H1 (cell line): Measurements from ENCODE around the gene ACTR6. TPM values are rescaled to one million over a fixed set of nuclear protein-coding genes. Genes with fewer than 3 reads are reported as not detected.

Source experiments
- CTCF ChIA-PET: fragments of 300-600 bp; sonication (Branson Sonifier 250); formaldehyde crosslinking; loops from one replicate; lab custom pipeline; 2021; ENCODE audit not compliant: partially characterized antibody; lab: Charles Lee
- POLR2A ChIA-PET: fragments of 300-600 bp; sonication (Branson Sonifier 250); formaldehyde crosslinking; loops from one replicate; lab custom pipeline; 2021; ENCODE audit warnings: inconsistent platforms; ENCODE audit not compliant: partially characterized antibody; lab: Charles Lee
- DNase-seq, 2 experiments: peaks; one replicate each; pipeline versions ENCODE4 v3.0.0 to v3.0.0-alpha.2; 2010 to 2022; ENCODE audit warnings: low spot score in 2 of 2, low read depth in 1 of 2, mixed read lengths in 1 of 2
- FAIRE-seq: peaks from 2 replicates; lab custom pipeline; 2011; peaks lifted over from hg19 to GRCh38; lab: Jason Lieb, UNC
- H2AFZ ChIP-seq: 2 replicates; pipeline ENCODE4 v1.8.1; 2012; ENCODE audit warnings: low read length, inconsistent platforms
- H2AK5ac ChIP-seq: 2 replicates; pipeline ENCODE4 v1.6.1; 2013; ENCODE audit warnings: low read depth, low read length
- H2BK120ac ChIP-seq: replicated peaks from 2 replicates; pipeline ENCODE3; 2013; ENCODE audit warnings: low read depth, low read length, inconsistent platforms
- H2BK12ac ChIP-seq: 2 replicates; pipeline ENCODE4 v1.6.1; 2013; ENCODE audit warnings: low read depth, low read length
- H2BK15ac ChIP-seq: 2 replicates; pipeline ENCODE4 v1.6.1; 2013; ENCODE audit warnings: low read length
- H2BK20ac ChIP-seq: 2 replicates; pipeline ENCODE4 v1.6.1; 2013; ENCODE audit warnings: low read length
- H2BK5ac ChIP-seq: 2 replicates; pipeline ENCODE4 v1.6.1; 2013; ENCODE audit warnings: low read depth, low read length
- H3K14ac ChIP-seq: 2 replicates; pipeline ENCODE4 v1.6.1; 2013; ENCODE audit warnings: inconsistent platforms; ENCODE audit not compliant: insufficient read length
- H3K18ac ChIP-seq: 2 replicates; pipeline ENCODE4 v1.6.1; 2013; ENCODE audit warnings: low read length; ENCODE audit errors: extremely low read depth
- H3K23ac ChIP-seq: 2 replicates; pipeline ENCODE4 v1.6.1; 2013; ENCODE audit warnings: inconsistent platforms; ENCODE audit not compliant: insufficient read length
- H3K23me2 ChIP-seq: 2 replicates; pipeline ENCODE4 v1.6.1; 2013; ENCODE audit warnings: low read depth, low read length
- H3K27ac ChIP-seq: 2 replicates; pipeline ENCODE4 v1.6.1; 2011; ENCODE audit warnings: low read depth, low read length, inconsistent platforms
- H3K27me3 ChIP-seq, 4 experiments: replicated peaks in 1 of 4; 1 replicate in 1 of 4; 2 replicates in 3 of 4; pipeline versions ENCODE4 v1.6.1 to v1.8.1; 2011 to 2013; ENCODE audit warnings: low read length in 3 of 4, mild to moderate bottlenecking in 3 of 4, inconsistent platforms in 2 of 4, mixed read lengths in 2 of 4, moderate library complexity in 1 of 4; ENCODE audit not compliant: control insufficient read depth in 3 of 4, insufficient read depth in 3 of 4; ENCODE audit errors: extremely low read depth in 1 of 4
- H3K36me3 ChIP-seq, 4 experiments: 2 replicates each; pipeline versions ENCODE4 v1.6.1 to v1.8.1; 2011 to 2013; ENCODE audit warnings: mild to moderate bottlenecking in 4 of 4, low read length in 3 of 4, moderate library complexity in 2 of 4, control low read depth in 1 of 4, inconsistent platforms in 1 of 4; ENCODE audit not compliant: insufficient read depth in 4 of 4, control insufficient read depth in 2 of 4
- H3K4ac ChIP-seq: replicated peaks from 2 replicates; pipeline ENCODE3; 2013; ENCODE audit warnings: low read length, low read depth, mixed read lengths, inconsistent platforms; ENCODE audit not compliant: insufficient read length
- H3K4me1 ChIP-seq, 4 experiments: replicated peaks in 1 of 4; 1 replicate in 1 of 4; 2 replicates in 3 of 4; pipeline versions ENCODE4 v1.6.1 to v1.8.1; 2011 to 2013; ENCODE audit warnings: low read length in 3 of 4, inconsistent platforms in 2 of 4, mixed read lengths in 1 of 4; ENCODE audit not compliant: insufficient read depth in 4 of 4, control insufficient read depth in 3 of 4
- H3K4me2 ChIP-seq, 2 experiments: 2 replicates each; pipeline versions ENCODE4 v1.6.1 to v1.8.1; 2011 to 2013; ENCODE audit warnings: low read depth in 2 of 2, low read length in 2 of 2, control low read depth in 1 of 2, inconsistent platforms in 1 of 2, mild to moderate bottlenecking in 1 of 2; ENCODE audit not compliant: insufficient read depth in 1 of 2
- H3K4me3 ChIP-seq, 4 experiments: fragments of 200-600, 300-600 bp in 1 of 4; sonication (generic), shearing (Covaris generic), sonication (Bioruptor Twin) in 1 of 4; 2 replicates each; pipeline versions ENCODE4 v1.5.1 to v1.8.1; 2011 to 2016; ENCODE audit warnings: low read length in 4 of 4, low read depth in 3 of 4, control low read depth in 2 of 4, inconsistent platforms in 2 of 4, mild to moderate bottlenecking in 2 of 4, mixed read lengths in 1 of 4, moderate library complexity in 1 of 4; ENCODE audit not compliant: insufficient read depth in 2 of 4; ENCODE audit errors: extremely low read depth in 1 of 4
- H3K56ac ChIP-seq: replicated peaks from 2 replicates; pipeline ENCODE3; 2013; ENCODE audit warnings: low read depth, mild to moderate bottlenecking, mixed read lengths, low read length, inconsistent platforms; ENCODE audit not compliant: insufficient read length
- H3K79me1 ChIP-seq: 2 replicates; pipeline ENCODE4 v1.6.1; 2013; ENCODE audit warnings: low read depth, low read length, control low read depth
- H3K79me2 ChIP-seq, 2 experiments: 2 replicates each; pipeline versions ENCODE4 v1.6.1 to v1.8.1; 2012 to 2013; ENCODE audit warnings: low read length in 2 of 2, mild to moderate bottlenecking in 2 of 2, inconsistent platforms in 1 of 2; ENCODE audit not compliant: insufficient read depth in 2 of 2, control insufficient read depth in 1 of 2
- H3K9ac ChIP-seq, 4 experiments: replicated peaks in 1 of 4; 1 replicate in 1 of 4; 2 replicates in 3 of 4; pipeline versions ENCODE4 v1.6.1 to v1.8.1; 2011 to 2013; ENCODE audit warnings: low read depth in 3 of 4, low read length in 3 of 4, control low read depth in 2 of 4, mild to moderate bottlenecking in 2 of 4, moderate library complexity in 2 of 4, inconsistent platforms in 1 of 4; ENCODE audit errors: extremely low read depth in 1 of 4
- H3K9me3 ChIP-seq, 2 experiments: 2 replicates each; pipeline versions ENCODE4 v1.6.1 to v1.8.1; 2012 to 2013; ENCODE audit warnings: mild to moderate bottlenecking in 2 of 2, moderate library complexity in 2 of 2, control low read depth in 1 of 2, inconsistent platforms in 1 of 2, low read depth in 1 of 2, low read length in 1 of 2, mixed read lengths in 1 of 2; ENCODE audit not compliant: insufficient read depth in 2 of 2
- H4K20me1 ChIP-seq, 2 experiments: replicated peaks in 1 of 2; 2 replicates each; pipeline versions ENCODE3 to v1.8.1; 2011 to 2013; ENCODE audit warnings: inconsistent platforms in 2 of 2, low read length in 2 of 2, mild to moderate bottlenecking in 1 of 2; ENCODE audit not compliant: insufficient read depth in 2 of 2, control insufficient read depth in 1 of 2
- H4K5ac ChIP-seq: 2 replicates; pipeline ENCODE4 v1.6.1; 2013; ENCODE audit warnings: low read length, low read depth, mixed read lengths, inconsistent platforms; ENCODE audit not compliant: insufficient read length
- H4K8ac ChIP-seq: 2 replicates; pipeline ENCODE4 v1.8.0; 2013; ENCODE audit warnings: mild to moderate bottlenecking, moderate library complexity, low read length, inconsistent platforms; ENCODE audit not compliant: insufficient read depth; ENCODE audit errors: extremely low read depth
- H4K91ac ChIP-seq: replicated peaks from 2 replicates; pipeline ENCODE3; 2013; ENCODE audit warnings: low read length, mixed read lengths, inconsistent platforms; ENCODE audit not compliant: insufficient read length
- BACH1 ChIP-seq: IDR thresholded peaks from 2 replicates; pipeline ENCODE4 v1.6.1; 2012; ENCODE audit warnings: low read length, improper control_type of control experiment
- CHD1 ChIP-seq: IDR thresholded peaks from 2 replicates; pipeline ENCODE4 v1.6.1; 2012; ENCODE audit warnings: low read depth, low read length, improper control_type of control experiment
- HDAC6 ChIP-seq: IDR thresholded peaks from one replicate; pipeline ENCODE4 v1.7.1; 2012; ENCODE audit warnings: low read depth, mild to moderate bottlenecking, inconsistent platforms, low read length, moderate library complexity
- JUND ChIP-seq: IDR thresholded peaks from 2 replicates; pipeline ENCODE4 v1.6.1; 2011; ENCODE audit warnings: mild to moderate bottlenecking, improper control_type of control experiment, low read length
- KDM5A ChIP-seq: fragments of 200-600 bp; IDR thresholded peaks from 2 replicates; pipeline ENCODE4 v1.7.1; 2012; ENCODE audit warnings: mild to moderate bottlenecking, low read length, inconsistent platforms, mixed read lengths
- POU5F1 ChIP-seq: IDR thresholded peaks from 2 replicates; pipeline ENCODE4 v1.6.1; 2011; ENCODE audit warnings: low read depth, mild to moderate bottlenecking, low read length, moderate library complexity
- SUZ12 ChIP-seq: fragments of 200-600 bp; sonication (generic); IDR thresholded peaks from 2 replicates; pipeline ENCODE4 v1.6.1; 2012; ENCODE audit warnings: mild to moderate bottlenecking, inconsistent platforms, low read length, moderate library complexity, mixed read lengths
- TCF12 ChIP-seq: IDR thresholded peaks from 2 replicates; pipeline ENCODE4 v1.6.1; 2011; ENCODE audit warnings: low read depth, mild to moderate bottlenecking, low read length
- YY1 ChIP-seq: IDR thresholded peaks from 2 replicates; pipeline ENCODE4 v1.6.1; 2011; ENCODE audit warnings: low read depth, mild to moderate bottlenecking, low read length
- ZNF274 ChIP-seq: IDR thresholded peaks from 2 replicates; pipeline ENCODE4 v1.7.0; 2012; ENCODE audit warnings: low read length, borderline replicate concordance; ENCODE audit errors: extremely low read depth
- WGBS, 2 experiments: shearing (Covaris generic) in 1 of 2; methylation state at CpG; one replicate each; pipeline versions ENCODE4 v1.1.6 to v1.1.7; 2013 to 2015; ENCODE audit warnings: low lambda C conversion rate in 2 of 2, mixed read lengths in 2 of 2, inconsistent platforms in 1 of 2, low coverage in 1 of 2, missing lambda C conversion rate in 1 of 2; ENCODE audit not compliant: insufficient replicate concordance in 2 of 2, insufficient coverage in 1 of 2, insufficient read length in 1 of 2; ENCODE audit errors: extremely low coverage in 1 of 2, missing lambda C conversion rate in 1 of 2; 5-methylcytosine and 5-hydroxymethylcytosine counted together
- polyA plus RNA-seq, 7 experiments: library from polyadenylated mRNA; depleted of rRNA in 3 of 7; stranded (reverse) in 5 of 7; unstranded in 2 of 7; fragments of >200 nt in 5 of 7; fragments of 200-250 nt in 2 of 7; gene quantifications; 1 replicate in 5 of 7; 2 replicates in 1 of 7; 4 replicates in 1 of 7; pipeline versions ENCODE4 v1.2.1 to v1.2.3, GENCODE V29; 2011 to 2013; ENCODE audit warnings: missing spikeins in 2 of 7, mixed read lengths in 2 of 7
- total RNA-seq: library from RNA; stranded (reverse); fragmentation: NEBNext Ultra II Directional; extraction: Animal tissue kit (Norgen Biotek cat#: 25700); gene quantifications from 2 replicates; pipeline ENCODE4 v1.2.1, GENCODE V29; 2021
- TF ChIP-seq, protein P1 (sequence below), 3 experiments: IDR thresholded peaks; 1 replicate in 2 of 3; 2 replicates in 1 of 3; pipeline versions ENCODE4 v1.5.1 to v1.6.1; 2011; ENCODE audit warnings: low read length in 3 of 3, mild to moderate bottlenecking in 3 of 3, inconsistent platforms in 2 of 3, low read depth in 1 of 3, moderate library complexity in 1 of 3; ENCODE audit not compliant: insufficient read depth in 1 of 3; ENCODE audit errors: control extremely low read depth in 1 of 3
- TF ChIP-seq, protein P2 (sequence below): IDR thresholded peaks from 2 replicates; pipeline ENCODE4 v1.6.1; 2011; ENCODE audit warnings: low read depth, mild to moderate bottlenecking, low read length; ENCODE audit not compliant: insufficient read depth

Gene ACTR6
- total and polyA plus RNA-seq, 2 of the 8 experiments (the other 6 are each of a cell fraction or from before 2014, with no cell fraction given) = 10.2 to 36.8 TPM

DNA sequence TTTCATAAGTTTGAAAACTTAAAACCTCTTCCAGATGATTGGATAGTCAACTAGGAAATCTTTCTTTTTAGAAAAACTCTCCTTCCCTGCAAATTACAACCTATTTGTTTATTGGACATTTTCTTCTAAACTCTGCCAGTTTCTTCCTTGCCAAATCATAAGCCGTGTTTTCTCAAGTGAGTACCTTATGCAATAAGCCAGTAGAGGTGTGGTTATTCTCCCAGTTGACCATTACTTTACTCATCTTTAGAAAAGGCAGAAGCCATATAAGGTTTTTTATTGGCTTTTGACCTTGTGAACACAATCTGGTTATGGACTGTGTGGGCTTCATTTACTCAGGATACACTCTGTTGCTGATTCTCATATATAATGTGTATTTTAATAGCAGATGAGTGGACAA is 14.6 kb downstream of the ACTR6 start:
- Histone ChIP-seq H3K4ac (no peak overlapping the region), H3K18ac (no peak overlapping the region), H4K5ac (no peak overlapping the region), H2BK20ac (no peak overlapping the region), H3K27ac (no peak overlapping the region), H2AK5ac (no peak overlapping the region), H2BK15ac (no peak overlapping the region), H3K4me3 (no peak overlapping the region), H4K91ac (no peak overlapping the region), H3K23me2 (no peaks in the 10 kb centered on the region), H2BK120ac (no peak overlapping the region), H4K8ac (no peak overlapping the region), H3K56ac (no peak overlapping the region), H4K20me1 (peaks cover 0 to 2% of the 10 kb centered on the region in 2 experiments), H3K27me3 (no peaks in the 10 kb centered on the region), H3K9ac (no peak overlapping the region), H2BK12ac (no peak overlapping the region), H3K79me1 (no peaks in the 10 kb centered on the region), H2BK5ac (no peak overlapping the region), H3K23ac (no peak overlapping the region), H3K9me3 (no peaks in the 10 kb centered on the region), H3K4me1 (no peaks in the 10 kb centered on the region), H2AFZ (no peak overlapping the region), H3K79me2 (no peaks in the 10 kb centered on the region), H3K36me3 (peaks cover 0 to 70% (median 20%) of the 10 kb centered on the region in 4 experiments; a peak in 5 of 8 replicates), H3K4me2 (no peak overlapping the region), H3K14ac (no peak overlapping the region)
- no peak for FAIRE-seq
- CTCF ChIA-PET = interaction anchor here (0.8 to 1.3 kb wide), 2 partner anchors 15 to 136 kb away, joined by 3 read pairs; no protein-coding TSS in a partner anchor
- 82% methylated on average over 1 of the region's 1 CpG; no CpG with 5 or more reads in 1 of the 2 experiments for WGBS, 2 experiments
- no peak for DNase-seq
- POLR2A ChIA-PET = no interaction called here
- TF ChIP-seq POU5F1 (no peak), TCF12 (no peak), ZNF274 (no peak), HDAC6 (no peak), JUND (no peak), KDM5A (no peak), YY1 (no peak), CHD1 (no peak), BACH1 (no peak), SUZ12 (no peak)
- TF ChIP-seq, protein P1, sequence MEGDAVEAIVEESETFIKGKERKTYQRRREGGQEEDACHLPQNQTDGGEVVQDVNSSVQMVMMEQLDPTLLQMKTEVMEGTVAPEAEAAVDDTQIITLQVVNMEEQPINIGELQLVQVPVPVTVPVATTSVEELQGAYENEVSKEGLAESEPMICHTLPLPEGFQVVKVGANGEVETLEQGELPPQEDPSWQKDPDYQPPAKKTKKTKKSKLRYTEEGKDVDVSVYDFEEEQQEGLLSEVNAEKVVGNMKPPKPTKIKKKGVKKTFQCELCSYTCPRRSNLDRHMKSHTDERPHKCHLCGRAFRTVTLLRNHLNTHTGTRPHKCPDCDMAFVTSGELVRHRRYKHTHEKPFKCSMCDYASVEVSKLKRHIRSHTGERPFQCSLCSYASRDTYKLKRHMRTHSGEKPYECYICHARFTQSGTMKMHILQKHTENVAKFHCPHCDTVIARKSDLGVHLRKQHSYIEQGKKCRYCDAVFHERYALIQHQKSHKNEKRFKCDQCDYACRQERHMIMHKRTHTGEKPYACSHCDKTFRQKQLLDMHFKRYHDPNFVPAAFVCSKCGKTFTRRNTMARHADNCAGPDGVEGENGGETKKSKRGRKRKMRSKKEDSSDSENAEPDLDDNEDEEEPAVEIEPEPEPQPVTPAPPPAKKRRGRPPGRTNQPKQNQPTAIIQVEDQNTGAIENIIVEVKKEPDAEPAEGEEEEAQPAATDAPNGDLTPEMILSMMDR (IDR thresholded peaks at IDR 0.05; ENCODE audit: control extremely low read depth in 1 of 3, insufficient read depth in 1 of 3, low read depth in 1 of 3, low read length in 3 of 3) = no peak
- TF ChIP-seq, protein P2, sequence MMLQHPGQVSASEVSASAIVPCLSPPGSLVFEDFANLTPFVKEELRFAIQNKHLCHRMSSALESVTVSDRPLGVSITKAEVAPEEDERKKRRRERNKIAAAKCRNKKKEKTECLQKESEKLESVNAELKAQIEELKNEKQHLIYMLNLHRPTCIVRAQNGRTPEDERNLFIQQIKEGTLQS = no peak
